OCI-LY7 (cell line): ENCODE results near the gene FOXP3.

Experiments
- CTCF ChIP-seq: fragments of 200-600 bp; sonication (generic); conservative IDR thresholded peaks from 2 replicates; pipeline ENCODE4 v1.5.1; 2014; ENCODE audit warnings: mild to moderate bottlenecking, antibody characterized with exemption, low read length, moderate library complexity, mixed read lengths
- EZH2phosphoT487 ChIP-seq: fragments of 200-600 bp; sonication (generic); IDR thresholded peaks from 2 replicates; pipeline ENCODE4 v1.6.1; 2018; ENCODE audit warnings: low read depth, borderline replicate concordance, mild to moderate bottlenecking, mixed run types, antibody characterized with exemption, low read length, moderate library complexity, mixed read lengths

- TF ChIP-seq CTCF: no peak
- no peak for TF ChIP-seq EZH2phosphoT487
These were observed 2.3 kb upstream of the FOXP3 start for GRCh38 chrX:49266523-49267445.
